Measurements from ENCODE around the gene KCNIP3. TPM values are rescaled to one million over a fixed set of nuclear protein-coding genes. Genes with fewer than 3 reads are reported as not detected.

Gene KCNIP3
- total and polyA plus RNA-seq, 4 donors: 0.26 to 1.1 (median 0.62) TPM

GRCh38 chr2:95285542-95285932 is 11.6 kb upstream of the KCNIP3 start:
- 67% methylated on average over 4 of the region's 4 CpGs for WGBS
- no peaks in the 10 kb centered on the region for H3K36me3 ChIP-seq (ENCODE audit: control insufficient read depth in 4 of 4, insufficient read depth in 3 of 4, low read depth in 1 of 4, low read length in 3 of 4)
- H3K27ac ChIP-seq (ENCODE audit: low read depth in 1 of 2, low read length in 2 of 2): no peak overlapping the region

DNA sequence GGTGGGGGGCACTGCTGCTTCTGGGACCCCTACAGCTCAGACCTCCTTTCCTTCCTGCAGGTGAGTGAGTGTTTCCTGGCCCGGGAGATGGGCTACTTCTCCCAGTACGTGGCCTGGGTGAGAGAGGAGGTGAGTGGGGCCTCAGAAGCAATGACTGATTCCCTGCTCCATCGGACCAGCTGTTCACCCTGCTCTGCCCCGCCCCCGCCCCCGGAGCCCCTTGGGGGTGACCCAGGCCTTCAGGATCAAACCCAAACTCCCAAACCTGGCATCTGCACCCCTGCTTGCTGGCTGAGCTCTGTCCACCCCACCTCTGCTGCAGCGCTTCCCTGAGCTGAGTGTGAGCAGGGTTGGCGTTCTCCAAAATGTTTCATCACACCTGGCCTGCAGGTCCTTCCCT is 9.8 kb upstream of the KCNIP3 start:
- H3K4me1 ChIP-seq (ENCODE audit: control insufficient read depth in 4 of 4, insufficient read depth in 4 of 4, low read length in 3 of 4): no peaks in the 10 kb centered on the region
- no peaks in the 10 kb centered on the region for H3K36me3 ChIP-seq (ENCODE audit: control insufficient read depth in 4 of 4, insufficient read depth in 3 of 4, low read depth in 1 of 4, low read length in 3 of 4)
- no peak for TF ChIP-seq FOXA2 (IDR thresholded peaks at IDR 0.05)
- no peak for TF ChIP-seq NR2F2 (IDR thresholded peaks at IDR 0.05)
- no peak for TF ChIP-seq YY1 (IDR thresholded peaks at IDR 0.05)
- no peak for TF ChIP-seq RXRA (IDR thresholded peaks at IDR 0.05)
- TF ChIP-seq, protein P1, sequence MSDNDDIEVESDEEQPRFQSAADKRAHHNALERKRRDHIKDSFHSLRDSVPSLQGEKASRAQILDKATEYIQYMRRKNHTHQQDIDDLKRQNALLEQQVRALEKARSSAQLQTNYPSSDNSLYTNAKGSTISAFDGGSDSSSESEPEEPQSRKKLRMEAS (IDR thresholded peaks at IDR 0.05): no peak
- no peak for TF ChIP-seq GABPA (IDR thresholded peaks at IDR 0.05 in 1 of 2, conservative IDR thresholded peaks at IDR 0.05 in 1 of 2)
- TF ChIP-seq RAD21 (IDR thresholded peaks at IDR 0.05): no peak
- TF ChIP-seq, protein P2, sequence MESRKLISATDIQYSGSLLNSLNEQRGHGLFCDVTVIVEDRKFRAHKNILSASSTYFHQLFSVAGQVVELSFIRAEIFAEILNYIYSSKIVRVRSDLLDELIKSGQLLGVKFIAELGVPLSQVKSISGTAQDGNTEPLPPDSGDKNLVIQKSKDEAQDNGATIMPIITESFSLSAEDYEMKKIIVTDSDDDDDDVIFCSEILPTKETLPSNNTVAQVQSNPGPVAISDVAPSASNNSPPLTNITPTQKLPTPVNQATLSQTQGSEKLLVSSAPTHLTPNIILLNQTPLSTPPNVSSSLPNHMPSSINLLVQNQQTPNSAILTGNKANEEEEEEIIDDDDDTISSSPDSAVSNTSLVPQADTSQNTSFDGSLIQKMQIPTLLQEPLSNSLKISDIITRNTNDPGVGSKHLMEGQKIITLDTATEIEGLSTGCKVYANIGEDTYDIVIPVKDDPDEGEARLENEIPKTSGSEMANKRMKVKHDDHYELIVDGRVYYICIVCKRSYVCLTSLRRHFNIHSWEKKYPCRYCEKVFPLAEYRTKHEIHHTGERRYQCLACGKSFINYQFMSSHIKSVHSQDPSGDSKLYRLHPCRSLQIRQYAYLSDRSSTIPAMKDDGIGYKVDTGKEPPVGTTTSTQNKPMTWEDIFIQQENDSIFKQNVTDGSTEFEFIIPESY (IDR thresholded peaks at IDR 0.05): no peak
- TF ChIP-seq, protein P3, sequence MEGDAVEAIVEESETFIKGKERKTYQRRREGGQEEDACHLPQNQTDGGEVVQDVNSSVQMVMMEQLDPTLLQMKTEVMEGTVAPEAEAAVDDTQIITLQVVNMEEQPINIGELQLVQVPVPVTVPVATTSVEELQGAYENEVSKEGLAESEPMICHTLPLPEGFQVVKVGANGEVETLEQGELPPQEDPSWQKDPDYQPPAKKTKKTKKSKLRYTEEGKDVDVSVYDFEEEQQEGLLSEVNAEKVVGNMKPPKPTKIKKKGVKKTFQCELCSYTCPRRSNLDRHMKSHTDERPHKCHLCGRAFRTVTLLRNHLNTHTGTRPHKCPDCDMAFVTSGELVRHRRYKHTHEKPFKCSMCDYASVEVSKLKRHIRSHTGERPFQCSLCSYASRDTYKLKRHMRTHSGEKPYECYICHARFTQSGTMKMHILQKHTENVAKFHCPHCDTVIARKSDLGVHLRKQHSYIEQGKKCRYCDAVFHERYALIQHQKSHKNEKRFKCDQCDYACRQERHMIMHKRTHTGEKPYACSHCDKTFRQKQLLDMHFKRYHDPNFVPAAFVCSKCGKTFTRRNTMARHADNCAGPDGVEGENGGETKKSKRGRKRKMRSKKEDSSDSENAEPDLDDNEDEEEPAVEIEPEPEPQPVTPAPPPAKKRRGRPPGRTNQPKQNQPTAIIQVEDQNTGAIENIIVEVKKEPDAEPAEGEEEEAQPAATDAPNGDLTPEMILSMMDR (IDR thresholded peaks at IDR 0.05; ENCODE audit: low read depth, low read length, missing input control): no peak
- TF ChIP-seq, protein P4, sequence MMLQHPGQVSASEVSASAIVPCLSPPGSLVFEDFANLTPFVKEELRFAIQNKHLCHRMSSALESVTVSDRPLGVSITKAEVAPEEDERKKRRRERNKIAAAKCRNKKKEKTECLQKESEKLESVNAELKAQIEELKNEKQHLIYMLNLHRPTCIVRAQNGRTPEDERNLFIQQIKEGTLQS (IDR thresholded peaks at IDR 0.05): no peak
- TF ChIP-seq JUND (IDR thresholded peaks at IDR 0.05): no peak
- no peak for TF ChIP-seq SP1 (IDR thresholded peaks at IDR 0.05)
- no peak for TF ChIP-seq HNF4A (conservative IDR thresholded peaks at IDR 0.05)
- TF ChIP-seq FOXA1 (IDR thresholded peaks at IDR 0.05): no peak
- no peak for TF ChIP-seq REST (IDR thresholded peaks at IDR 0.05)
- no peak for TF ChIP-seq TAF1 (conservative IDR thresholded peaks at IDR 0.05)
- no peak overlapping the region for H3K9ac ChIP-seq (ENCODE audit: low read depth in 1 of 2, low read length in 2 of 2)
- H3K27ac ChIP-seq (ENCODE audit: low read depth in 1 of 2, low read length in 2 of 2): no peak overlapping the region
- no peaks in the 10 kb centered on the region for H3K27me3 ChIP-seq (ENCODE audit: control insufficient read depth in 4 of 4, insufficient read depth in 4 of 4, low read length in 3 of 4)
- 92% methylated on average over 8 of the region's 8 CpGs for WGBS
- no peak overlapping the region for H3K4me3 ChIP-seq (ENCODE audit: low read depth in 1 of 3, low read length in 3 of 3)
- no peak for DNase-seq (ENCODE audit: low spot score)
- peaks cover 0 to 7% (median 5%) of the 10 kb centered on the region in 4 donors for H3K9me3 ChIP-seq (ENCODE audit: control insufficient read depth in 4 of 4, low read length in 3 of 4)

More at GRCh38 chr2:95285542-95285932, 11.6 kb upstream of the KCNIP3 start:
- no peaks in the 10 kb centered on the region for H3K27me3 ChIP-seq (ENCODE audit: control insufficient read depth in 4 of 4, insufficient read depth in 4 of 4, low read length in 3 of 4)
- no peak overlapping the region for H3K4me3 ChIP-seq (ENCODE audit: low read depth in 1 of 3, low read length in 3 of 3)
- TF ChIP-seq YY1 (IDR thresholded peaks at IDR 0.05) (no peak), GABPA (IDR thresholded peaks at IDR 0.05 in 1 of 2, conservative IDR thresholded peaks at IDR 0.05 in 1 of 2) (no peak), JUND (IDR thresholded peaks at IDR 0.05) (no peak), NR2F2 (IDR thresholded peaks at IDR 0.05) (no peak), RAD21 (IDR thresholded peaks at IDR 0.05) (no peak), SP1 (IDR thresholded peaks at IDR 0.05) (no peak)
- TF ChIP-seq, protein P1 (IDR thresholded peaks at IDR 0.05): no peak
- TF ChIP-seq, protein P4 (IDR thresholded peaks at IDR 0.05): no peak
- TF ChIP-seq, protein P3 (IDR thresholded peaks at IDR 0.05; ENCODE audit: low read depth, low read length, missing input control): no peak
- H3K9ac ChIP-seq (ENCODE audit: low read depth in 1 of 2, low read length in 2 of 2): no peak overlapping the region
- peaks cover 0 to 2% (median 0%) of the 10 kb centered on the region in 4 donors for H3K9me3 ChIP-seq (ENCODE audit: control insufficient read depth in 4 of 4, low read length in 3 of 4)
- no peaks in the 10 kb centered on the region for H3K4me1 ChIP-seq (ENCODE audit: control insufficient read depth in 4 of 4, insufficient read depth in 4 of 4, low read length in 3 of 4)
- no peak for DNase-seq (ENCODE audit: low spot score)

Data from liver (tissue), 9 donors.